SU-DHL-6 (cell line): ENCODE results near the gene SBK3.

ENCODE experiments used
- EZH2phosphoT487 ChIP-seq: fragments of 200-600 bp; sonication (generic), shearing (Covaris generic); conservative IDR thresholded peaks from 2 replicates; pipeline ENCODE4 v1.6.1; 2018; ENCODE audit warnings: mild to moderate bottlenecking, antibody characterized with exemption, low read length, moderate library complexity, mixed read lengths
- TF ChIP-seq, protein P1 (sequence below): fragments of 200-600 bp; sonication (generic); IDR thresholded peaks from one replicate; pipeline ENCODE4 v1.5.1; 2017; ENCODE audit warnings: antibody characterized with exemption, mild to moderate bottlenecking, low read length, moderate library complexity; ENCODE audit not compliant: insufficient read depth, poor library complexity, severe bottlenecking

- TF ChIP-seq, protein P1, sequence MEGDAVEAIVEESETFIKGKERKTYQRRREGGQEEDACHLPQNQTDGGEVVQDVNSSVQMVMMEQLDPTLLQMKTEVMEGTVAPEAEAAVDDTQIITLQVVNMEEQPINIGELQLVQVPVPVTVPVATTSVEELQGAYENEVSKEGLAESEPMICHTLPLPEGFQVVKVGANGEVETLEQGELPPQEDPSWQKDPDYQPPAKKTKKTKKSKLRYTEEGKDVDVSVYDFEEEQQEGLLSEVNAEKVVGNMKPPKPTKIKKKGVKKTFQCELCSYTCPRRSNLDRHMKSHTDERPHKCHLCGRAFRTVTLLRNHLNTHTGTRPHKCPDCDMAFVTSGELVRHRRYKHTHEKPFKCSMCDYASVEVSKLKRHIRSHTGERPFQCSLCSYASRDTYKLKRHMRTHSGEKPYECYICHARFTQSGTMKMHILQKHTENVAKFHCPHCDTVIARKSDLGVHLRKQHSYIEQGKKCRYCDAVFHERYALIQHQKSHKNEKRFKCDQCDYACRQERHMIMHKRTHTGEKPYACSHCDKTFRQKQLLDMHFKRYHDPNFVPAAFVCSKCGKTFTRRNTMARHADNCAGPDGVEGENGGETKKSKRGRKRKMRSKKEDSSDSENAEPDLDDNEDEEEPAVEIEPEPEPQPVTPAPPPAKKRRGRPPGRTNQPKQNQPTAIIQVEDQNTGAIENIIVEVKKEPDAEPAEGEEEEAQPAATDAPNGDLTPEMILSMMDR, result no peak
- TF ChIP-seq EZH2phosphoT487, result no peak
These were observed 43.0 kb downstream of the SBK3 start for GRCh38 chr19:55502197-55502952.
